ENCODE data around the gene HSP90AB1. TPM values are rescaled to one million over a fixed set of nuclear protein-coding genes. Genes with fewer than 3 reads are reported as not detected.

Gene HSP90AB1
- total and polyA plus RNA-seq, 9 of the 15 experiments (the other 6 are each of a cell fraction or from before 2014, with no cell fraction given) = 1,780 to 3,358 (median 2,262) TPM

DNA sequence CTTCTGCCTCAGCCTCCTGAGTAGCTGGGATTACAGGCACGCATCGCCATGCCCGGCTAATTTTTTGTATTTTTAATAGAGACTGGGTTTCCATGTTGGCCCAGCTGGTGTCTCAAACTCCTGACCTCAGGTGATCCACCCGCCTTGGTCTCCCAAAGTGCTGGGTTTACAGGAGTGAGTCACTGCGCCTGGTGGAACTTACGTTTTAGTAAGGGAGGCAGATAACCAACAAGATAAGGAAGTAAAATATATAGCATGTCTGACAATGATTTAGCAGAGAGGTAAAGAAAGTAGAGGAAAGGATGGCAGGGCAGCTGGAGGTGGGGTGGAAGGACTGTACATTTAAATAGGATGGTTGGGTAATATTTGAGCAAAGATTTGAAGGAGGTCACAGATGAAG, 42.9 kb upstream of the HSP90AB1 start (continued):
- TF ChIP-seq, protein P1, sequence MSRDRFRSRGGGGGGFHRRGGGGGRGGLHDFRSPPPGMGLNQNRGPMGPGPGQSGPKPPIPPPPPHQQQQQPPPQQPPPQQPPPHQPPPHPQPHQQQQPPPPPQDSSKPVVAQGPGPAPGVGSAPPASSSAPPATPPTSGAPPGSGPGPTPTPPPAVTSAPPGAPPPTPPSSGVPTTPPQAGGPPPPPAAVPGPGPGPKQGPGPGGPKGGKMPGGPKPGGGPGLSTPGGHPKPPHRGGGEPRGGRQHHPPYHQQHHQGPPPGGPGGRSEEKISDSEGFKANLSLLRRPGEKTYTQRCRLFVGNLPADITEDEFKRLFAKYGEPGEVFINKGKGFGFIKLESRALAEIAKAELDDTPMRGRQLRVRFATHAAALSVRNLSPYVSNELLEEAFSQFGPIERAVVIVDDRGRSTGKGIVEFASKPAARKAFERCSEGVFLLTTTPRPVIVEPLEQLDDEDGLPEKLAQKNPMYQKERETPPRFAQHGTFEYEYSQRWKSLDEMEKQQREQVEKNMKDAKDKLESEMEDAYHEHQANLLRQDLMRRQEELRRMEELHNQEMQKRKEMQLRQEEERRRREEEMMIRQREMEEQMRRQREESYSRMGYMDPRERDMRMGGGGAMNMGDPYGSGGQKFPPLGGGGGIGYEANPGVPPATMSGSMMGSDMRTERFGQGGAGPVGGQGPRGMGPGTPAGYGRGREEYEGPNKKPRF (IDR thresholded peaks at IDR 0.05; ENCODE audit: low read depth, low read length) = no peak
- TF ChIP-seq, protein P2, sequence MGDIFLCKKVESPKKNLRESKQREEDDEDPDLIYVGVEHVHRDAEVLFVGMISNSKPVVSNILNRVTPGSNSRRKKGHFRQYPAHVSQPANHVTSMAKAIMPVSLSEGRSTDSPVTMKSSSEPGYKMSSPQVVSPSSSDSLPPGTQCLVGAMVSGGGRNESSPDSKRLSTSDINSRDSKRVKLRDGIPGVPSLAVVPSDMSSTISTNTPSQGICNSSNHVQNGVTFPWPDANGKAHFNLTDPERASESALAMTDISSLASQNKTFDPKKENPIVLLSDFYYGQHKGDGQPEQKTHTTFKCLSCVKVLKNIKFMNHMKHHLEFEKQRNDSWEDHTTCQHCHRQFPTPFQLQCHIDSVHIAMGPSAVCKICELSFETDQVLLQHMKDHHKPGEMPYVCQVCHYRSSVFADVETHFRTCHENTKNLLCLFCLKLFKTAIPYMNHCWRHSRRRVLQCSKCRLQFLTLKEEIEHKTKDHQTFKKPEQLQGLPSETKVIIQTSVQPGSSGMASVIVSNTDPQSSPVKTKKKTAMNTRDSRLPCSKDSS (IDR thresholded peaks at IDR 0.05; ENCODE audit: low read depth, partially characterized antibody) = no peak
- no peak for TF ChIP-seq BRF1 (IDR thresholded peaks at IDR 0.05; ENCODE audit: borderline replicate concordance, extremely low read depth, insufficient read length)
- no peak for TF ChIP-seq ARID2 (IDR thresholded peaks at IDR 0.05)
- no peak for TF ChIP-seq ZNF184 (CRISPR knock-in tag; IDR thresholded peaks at IDR 0.05)
- no peak for TF ChIP-seq TAF7 (tag; IDR thresholded peaks at IDR 0.05)
- TF ChIP-seq RBM14 (IDR thresholded peaks at IDR 0.05; ENCODE audit: borderline replicate concordance, insufficient read depth, low read depth, low read length) = no peak
- peak in 1 of 2 experiments; percentile 11; a peak in 1 of 4 replicates for TF ChIP-seq KDM1A (IDR thresholded peaks at IDR 0.05)
- 0 out of 2 replicates have a peak, but pooled peaks have one; percentile 20 for TF ChIP-seq ETV1 (tag; conservative IDR thresholded peaks at IDR 0.05; ENCODE audit: low read depth)
- TF ChIP-seq WHSC1 (IDR thresholded peaks at IDR 0.05; ENCODE audit: low read length) = no peak
- no peak for TF ChIP-seq ZBED1 (IDR thresholded peaks at IDR 0.05)
- TF ChIP-seq HCFC1 (IDR thresholded peaks at IDR 0.05; ENCODE audit: low read depth, low read length) = no peak
- TF ChIP-seq SMAD4 (CRISPR knock-in tag; conservative IDR thresholded peaks at IDR 0.05) = no peak
- no peak for TF ChIP-seq LARP7 (IDR thresholded peaks at IDR 0.05)
- TF ChIP-seq HNRNPL (IDR thresholded peaks at IDR 0.05; ENCODE audit: low read depth, low read length) = no peak
- peak; percentile 93 for TF ChIP-seq ZEB2 (IDR thresholded peaks at IDR 0.05)
- TF ChIP-seq, protein P3, sequence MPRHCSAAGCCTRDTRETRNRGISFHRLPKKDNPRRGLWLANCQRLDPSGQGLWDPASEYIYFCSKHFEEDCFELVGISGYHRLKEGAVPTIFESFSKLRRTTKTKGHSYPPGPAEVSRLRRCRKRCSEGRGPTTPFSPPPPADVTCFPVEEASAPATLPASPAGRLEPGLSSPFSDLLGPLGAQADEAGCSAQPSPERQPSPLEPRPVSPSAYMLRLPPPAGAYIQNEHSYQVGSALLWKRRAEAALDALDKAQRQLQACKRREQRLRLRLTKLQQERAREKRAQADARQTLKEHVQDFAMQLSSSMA (CRISPR knock-in tag; IDR thresholded peaks at IDR 0.05) = no peak
- peak; percentile 91 for TF ChIP-seq SMARCA4 (IDR thresholded peaks at IDR 0.05)
- peak; percentile 13 for TF ChIP-seq NEUROD1 (IDR thresholded peaks at IDR 0.05; ENCODE audit: borderline replicate concordance, low read depth, low read length, partially characterized antibody)
- no peak for TF ChIP-seq MYBL2 (IDR thresholded peaks at IDR 0.05; ENCODE audit: low read depth)
- no peak for TF ChIP-seq MYBL2 (CRISPR knock-in tag; IDR thresholded peaks at IDR 0.05; ENCODE audit: borderline replicate concordance)
- TF ChIP-seq, protein P4, sequence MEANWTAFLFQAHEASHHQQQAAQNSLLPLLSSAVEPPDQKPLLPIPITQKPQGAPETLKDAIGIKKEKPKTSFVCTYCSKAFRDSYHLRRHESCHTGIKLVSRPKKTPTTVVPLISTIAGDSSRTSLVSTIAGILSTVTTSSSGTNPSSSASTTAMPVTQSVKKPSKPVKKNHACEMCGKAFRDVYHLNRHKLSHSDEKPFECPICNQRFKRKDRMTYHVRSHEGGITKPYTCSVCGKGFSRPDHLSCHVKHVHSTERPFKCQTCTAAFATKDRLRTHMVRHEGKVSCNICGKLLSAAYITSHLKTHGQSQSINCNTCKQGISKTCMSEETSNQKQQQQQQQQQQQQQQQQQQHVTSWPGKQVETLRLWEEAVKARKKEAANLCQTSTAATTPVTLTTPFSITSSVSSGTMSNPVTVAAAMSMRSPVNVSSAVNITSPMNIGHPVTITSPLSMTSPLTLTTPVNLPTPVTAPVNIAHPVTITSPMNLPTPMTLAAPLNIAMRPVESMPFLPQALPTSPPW (CRISPR knock-in tag; IDR thresholded peaks at IDR 0.05) = 0 out of 2 replicates have a peak, but pooled peaks have one; percentile 41
- no peak for TF ChIP-seq CSDE1 (IDR thresholded peaks at IDR 0.05)
- TF ChIP-seq, protein P5, sequence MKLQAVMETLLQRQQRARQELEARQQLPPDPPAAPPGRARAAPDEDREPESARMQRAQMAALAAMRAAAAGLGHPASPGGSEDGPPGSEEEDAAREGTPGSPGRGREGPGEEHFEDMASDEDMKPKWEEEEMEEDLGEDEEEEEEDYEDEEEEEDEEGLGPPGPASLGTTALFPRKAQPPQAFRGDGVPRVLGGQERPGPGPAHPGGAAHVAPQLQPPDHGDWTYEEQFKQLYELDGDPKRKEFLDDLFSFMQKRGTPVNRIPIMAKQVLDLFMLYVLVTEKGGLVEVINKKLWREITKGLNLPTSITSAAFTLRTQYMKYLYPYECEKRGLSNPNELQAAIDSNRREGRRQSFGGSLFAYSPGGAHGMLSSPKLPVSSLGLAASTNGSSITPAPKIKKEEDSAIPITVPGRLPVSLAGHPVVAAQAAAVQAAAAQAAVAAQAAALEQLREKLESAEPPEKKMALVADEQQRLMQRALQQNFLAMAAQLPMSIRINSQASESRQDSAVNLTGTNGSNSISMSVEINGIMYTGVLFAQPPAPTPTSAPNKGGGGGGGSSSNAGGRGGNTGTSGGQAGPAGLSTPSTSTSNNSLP (IDR thresholded peaks at IDR 0.05; ENCODE audit: borderline replicate concordance, low read depth, low read length) = peak; percentile 12; the same call in 1 of the 2 replicates

Data from K562 (cell line).